Panc1 (cell line): ENCODE data around the gene PPBP.

Experiments used
- CTCF ChIP-seq: fragments of 450-650 bp; IDR thresholded peaks from 2 replicates; pipeline ENCODE4 v1.5.1; 2017; ENCODE audit warnings: mild to moderate bottlenecking
- POLR2AphosphoS5 ChIP-seq: IDR thresholded peaks from 2 replicates; pipeline ENCODE4 v1.6.1; 2012; ENCODE audit warnings: mild to moderate bottlenecking, low read depth, low read length, moderate library complexity
- REST ChIP-seq, 2 experiments: IDR thresholded peaks; 2 replicates each; pipeline ENCODE4 v1.6.1; 2011 to 2012; ENCODE audit warnings: low read depth in 2 of 2, control low read depth in 1 of 2, low read length in 1 of 2, mild to moderate bottlenecking in 1 of 2, moderate library complexity in 1 of 2; ENCODE audit not compliant: insufficient read depth in 1 of 2
- SIN3A ChIP-seq: IDR thresholded peaks from 2 replicates; pipeline ENCODE4 v1.6.1; 2012; ENCODE audit warnings: low read depth, mild to moderate bottlenecking, low read length, moderate library complexity, borderline replicate concordance; ENCODE audit not compliant: insufficient read depth
- TCF7L2 ChIP-seq: IDR thresholded peaks from 2 replicates; pipeline ENCODE4 v1.6.1; 2011; ENCODE audit warnings: mild to moderate bottlenecking, low read depth, low read length, inconsistent platforms

GRCh38 chr4:74009307-74009706 lies 21.3 kb upstream of the PPBP start:
- TF ChIP-seq CTCF (no peak), POLR2AphosphoS5 (no peak), SIN3A (no peak), TCF7L2 (no peak), REST (IDR thresholded peaks at IDR 0.05; ENCODE audit: insufficient read depth in 1 of 2, low read depth in 2 of 2, low read length in 1 of 2) (no peak)
